DND-41 (cell line): ENCODE data around the gene YWHAG.
"Not testable (repeated sequence)": the region's sequence is repeated elsewhere in the genome, so short reads cannot be mapped to it uniquely, and the experiment has no call there.

Experiments
- ATAC-seq: fragments of 200-7000 bp; cut with Tn5 transposase; 3 replicates; pipeline ENCODE4 v1.9.1; 2021; ENCODE audit warnings: low read depth; ENCODE audit not compliant: insufficient read depth
- DNase-seq: peaks from one replicate; pipeline ENCODE4 v3.0.0-alpha.2; 2020
- H2AFZ ChIP-seq: 2 replicates; pipeline ENCODE4 v1.6.0; 2012; ENCODE audit warnings: low read depth, low read length
- H3K27ac ChIP-seq: 2 replicates; pipeline ENCODE4 v1.5.1; 2012; ENCODE audit warnings: low read length, inconsistent platforms
- H3K27me3 ChIP-seq: fragments of 200-600 bp; sonication (generic); 2 replicates; pipeline ENCODE4 v1.6.0; 2012; ENCODE audit warnings: low read length, mild to moderate bottlenecking, inconsistent platforms; ENCODE audit not compliant: insufficient read depth, poor library complexity
- H3K36me3 ChIP-seq: 2 replicates; pipeline ENCODE4 v1.5.1; 2012; ENCODE audit warnings: low read length, inconsistent platforms; ENCODE audit not compliant: insufficient read depth
- H3K4me1 ChIP-seq: 2 replicates; pipeline ENCODE4 v1.5.1; 2012; ENCODE audit warnings: mild to moderate bottlenecking, low read length; ENCODE audit not compliant: insufficient read depth
- H3K4me2 ChIP-seq: 2 replicates; pipeline ENCODE4 v1.6.0; 2012; ENCODE audit warnings: mild to moderate bottlenecking, moderate library complexity, low read length, inconsistent platforms; ENCODE audit not compliant: insufficient read depth
- H3K4me3 ChIP-seq, 2 experiments: fragments of 200-600 bp in 1 of 2; shearing (Covaris generic) in 1 of 2; 2 replicates each; pipeline ENCODE4 v1.5.1; 2012 to 2016; ENCODE audit warnings: inconsistent platforms in 2 of 2, low read length in 2 of 2, mild to moderate bottlenecking in 2 of 2, low read depth in 1 of 2, moderate library complexity in 1 of 2
- H3K79me2 ChIP-seq: 2 replicates; pipeline ENCODE4 v1.6.0; 2012; ENCODE audit warnings: low read length, inconsistent platforms; ENCODE audit not compliant: insufficient read depth
- H3K9ac ChIP-seq: 2 replicates; pipeline ENCODE4 v1.6.0; 2012; ENCODE audit warnings: low read depth, mild to moderate bottlenecking, inconsistent platforms, low read length, moderate library complexity
- H3K9me3 ChIP-seq: 2 replicates; pipeline ENCODE4 v1.5.1; 2012; ENCODE audit warnings: low read length, moderate library complexity, mild to moderate bottlenecking, inconsistent platforms; ENCODE audit not compliant: insufficient read depth, severe bottlenecking
- H4K20me1 ChIP-seq: 2 replicates; pipeline ENCODE4 v1.6.0; 2012; ENCODE audit warnings: low read length; ENCODE audit not compliant: insufficient read depth
- CTCF ChIP-seq: IDR thresholded peaks from 2 replicates; pipeline ENCODE4 v1.5.1; 2012; ENCODE audit warnings: borderline replicate concordance, low read length, moderate library complexity, mild to moderate bottlenecking; ENCODE audit not compliant: poor library complexity, severe bottlenecking; ENCODE audit errors: extremely low read depth
- EZH2 ChIP-seq: IDR thresholded peaks from 3 replicates; pipeline ENCODE4 v1.6.1; 2012; ENCODE audit warnings: borderline replicate concordance, low read depth, mild to moderate bottlenecking, moderate library complexity, low read length, inconsistent platforms; ENCODE audit not compliant: severe bottlenecking

YWHAG gene

GRCh38 chr7:76293407-76293901 lies 65.3 kb downstream of the YWHAG start:
- TF ChIP-seq EZH2 (no peak), CTCF (no peak)
- H3K27ac ChIP-seq: no peak overlapping the region
- H3K4me3 ChIP-seq: no peak overlapping the region
- no peaks in the 10 kb centered on the region for H3K27me3 ChIP-seq
- no peak overlapping the region for H2AFZ ChIP-seq
- no peaks in the 10 kb centered on the region for H3K36me3 ChIP-seq
- no peaks in the 10 kb centered on the region for H3K9me3 ChIP-seq
- no peaks in the 10 kb centered on the region for H4K20me1 ChIP-seq
- no peak for DNase-seq
- H3K9ac ChIP-seq: no peak overlapping the region
- H3K4me1 ChIP-seq: peaks cover 9% of the 10 kb centered on the region
- no peaks in the 10 kb centered on the region for H3K79me2 ChIP-seq
- no peak overlapping the region for H3K4me2 ChIP-seq
- no peak for ATAC-seq

GRCh38 chr7:76292911-76293310 lies 65.9 kb downstream of the YWHAG start:
- H3K9ac ChIP-seq, H3K4me3 ChIP-seq, H2AFZ ChIP-seq, H3K36me3 ChIP-seq, H3K4me1 ChIP-seq, DNase-seq, H3K27me3 ChIP-seq, H3K79me2 ChIP-seq, H3K9me3 ChIP-seq, H3K4me2 ChIP-seq, H4K20me1 ChIP-seq, ATAC-seq, H3K27ac ChIP-seq: not testable (repeated sequence)

- no peak overlapping the region for H3K27ac ChIP-seq
- H4K20me1 ChIP-seq: no peaks in the 10 kb centered on the region
- no peak overlapping the region for H3K9ac ChIP-seq
- DNase-seq: no peak
- no peaks in the 10 kb centered on the region for H3K79me2 ChIP-seq
- H3K36me3 ChIP-seq: no peaks in the 10 kb centered on the region
- H3K9me3 ChIP-seq: no peaks in the 10 kb centered on the region
- H3K4me1 ChIP-seq: peaks cover 9% of the 10 kb centered on the region
- no peak for ATAC-seq
- no peak overlapping the region for H2AFZ ChIP-seq
- H3K27me3 ChIP-seq: no peaks in the 10 kb centered on the region
- no peak overlapping the region for H3K4me3 ChIP-seq
- TF ChIP-seq EZH2 (no peak), CTCF (no peak)
- no peak overlapping the region for H3K4me2 ChIP-seq
Observed at GRCh38 chr7:76292213-76292573, 66.6 kb downstream of the YWHAG start.

- H2AFZ ChIP-seq: peak overlapping the region; percentile 2; the same call in 1 of the 2 replicates
- ATAC-seq (peak; percentile 95), DNase-seq (peak; percentile 84)
- H3K9me3 ChIP-seq: no peaks in the 10 kb centered on the region
- no peaks in the 10 kb centered on the region for H3K36me3 ChIP-seq
- H3K4me1 ChIP-seq: peaks cover 9% of the 10 kb centered on the region
- no peaks in the 10 kb centered on the region for H3K27me3 ChIP-seq
- no peak overlapping the region for H3K4me3 ChIP-seq
- no peaks in the 10 kb centered on the region for H4K20me1 ChIP-seq
- no peaks in the 10 kb centered on the region for H3K79me2 ChIP-seq
- no peak overlapping the region for H3K4me2 ChIP-seq
- H3K9ac ChIP-seq: no peak overlapping the region
- H3K27ac ChIP-seq: no peak overlapping the region
- TF ChIP-seq CTCF (peak; percentile 98), EZH2 (no peak)
Observed at GRCh38 chr7:76291351-76292212, 67.2 kb downstream of the YWHAG start.

- H3K4me1 ChIP-seq, DNase-seq, H3K4me3 ChIP-seq, H3K27ac ChIP-seq, H3K9me3 ChIP-seq, H3K4me2 ChIP-seq, H3K9ac ChIP-seq, ATAC-seq, H3K79me2 ChIP-seq, H4K20me1 ChIP-seq, H3K36me3 ChIP-seq, H2AFZ ChIP-seq, H3K27me3 ChIP-seq: not testable (repeated sequence)
Observed at GRCh38 chr7:76290847-76291350, 67.9 kb downstream of the YWHAG start.
